GM12878 (cell line): ENCODE data around the gene SEMA3B. TPM values are rescaled to one million over a fixed set of nuclear protein-coding genes. Genes with fewer than 3 reads are reported as not detected.

ENCODE experiments used
- ATAC-seq: fragments of 200-7000 bp; cut with Tn5 transposase; 3 replicates; pipeline ENCODE4 v1.9.1; 2020; ENCODE audit warnings: mild to moderate bottlenecking, moderate library complexity
- BruUV-seq: library from RNA; stranded (reverse); fragments of 400-500 nt; replicated peaks from 2 replicates; lab custom pipeline; 2021; lab: Mats Ljungman, UMichigan
- CTCF ChIA-PET: fragments of 300-600 bp; sonication (Branson Sonifier 250); formaldehyde crosslinking; extraction: SDS; loops from one replicate; lab custom pipeline; 2021; ENCODE audit warnings: inconsistent platforms; lab: Yijun Ruan, JAX
- POLR2A ChIA-PET: fragments of 350-600 bp; formaldehyde crosslinking; extraction: SDS; loops from one replicate; lab custom pipeline; 2021; ENCODE audit warnings: inconsistent platforms; lab: Charles Lee
- RAD21 ChIA-PET: fragments of 300-600 bp; sonication (Branson Sonifier 250); formaldehyde crosslinking; loops from one replicate; lab custom pipeline; 2023; ENCODE audit warnings: antibody characterized with exemption; ENCODE audit not compliant: unreplicated experiment; lab: Charles Lee
- SMC1A ChIA-PET: fragments of 300-600 bp; sonication (Branson Sonifier 250); formaldehyde crosslinking; loops from one replicate; lab custom pipeline; 2023; ENCODE audit not compliant: unreplicated experiment, uncharacterized antibody; lab: Charles Lee
- DNase-seq: peaks from one replicate; pipeline ENCODE4 v3.0.0-alpha.2; 2011; ENCODE audit warnings: low read depth, low spot score
- FAIRE-seq: peaks from 3 replicates; lab custom pipeline; 2011; peaks lifted over from hg19 to GRCh38; lab: Jason Lieb, UNC
- H2AFZ ChIP-seq: 2 replicates; pipeline ENCODE4 v1.6.0; 2011; ENCODE audit warnings: low read depth, low read length, control low read depth; ENCODE audit not compliant: control insufficient read depth
- H3K27ac ChIP-seq: 2 replicates; pipeline ENCODE4 v1.5.1; 2011; ENCODE audit warnings: control low read depth; ENCODE audit not compliant: control insufficient read depth, insufficient read depth
- H3K27me3 ChIP-seq, 2 experiments: replicated peaks in 1 of 2; 2 replicates each; pipeline versions ENCODE4 v1.6.0 to v1.6.1; 2011; ENCODE audit warnings: low read length in 1 of 2; ENCODE audit not compliant: control insufficient read depth in 2 of 2, insufficient read depth in 2 of 2
- H3K36me3 ChIP-seq, 2 experiments: 2 replicates each; pipeline ENCODE4 v1.5.1; 2011; ENCODE audit warnings: low read length in 1 of 2; ENCODE audit not compliant: control insufficient read depth in 2 of 2, insufficient read depth in 2 of 2
- H3K4me1 ChIP-seq: 2 replicates; pipeline ENCODE4 v1.6.1; 2011; ENCODE audit warnings: mild to moderate bottlenecking, low read length, moderate library complexity, mixed read lengths; ENCODE audit not compliant: control insufficient read depth, insufficient read depth
- H3K4me2 ChIP-seq: 2 replicates; pipeline ENCODE4 v1.6.0; 2011; ENCODE audit warnings: control low read depth; ENCODE audit not compliant: control insufficient read depth, insufficient read depth
- H3K4me3 ChIP-seq: fragments of 200-600 bp; sonication (generic); 2 replicates; pipeline ENCODE4 v1.5.1; 2016
- H3K79me2 ChIP-seq: 2 replicates; pipeline ENCODE4 v1.6.0; 2011; ENCODE audit warnings: low read length; ENCODE audit not compliant: control insufficient read depth, insufficient read depth
- H3K9ac ChIP-seq: 2 replicates; pipeline ENCODE4 v1.8.0; 2011; ENCODE audit warnings: low read length, control low read depth, mixed read lengths; ENCODE audit not compliant: control insufficient read depth, insufficient read depth
- H3K9me3 ChIP-seq: replicated peaks from 3 replicates; pipeline ENCODE4 v1.5.1; 2011; ENCODE audit warnings: mild to moderate bottlenecking, low read length; ENCODE audit not compliant: control insufficient read depth, insufficient read depth
- H4K20me1 ChIP-seq: 2 replicates; pipeline ENCODE4 v1.6.0; 2011; ENCODE audit not compliant: control insufficient read depth, insufficient read depth
- CEBPZ ChIP-seq: fragments of 150-350 bp; IDR thresholded peaks from 2 replicates; pipeline ENCODE4 v1.6.1; 2016; ENCODE audit warnings: low read depth, low read length
- EP300 ChIP-seq, 2 experiments: fragments of 150-350 bp in 1 of 2; IDR thresholded peaks; 2 replicates each; pipeline ENCODE4 v1.6.1; 2011 to 2012; ENCODE audit warnings: low read depth in 2 of 2, low read length in 2 of 2, borderline replicate concordance in 1 of 2, improper control_type of control experiment in 1 of 2, inconsistent platforms in 1 of 2; ENCODE audit not compliant: control insufficient read depth in 1 of 2
- HDAC6 ChIP-seq: fragments of 200-600 bp; sonication (generic); IDR thresholded peaks from one replicate; pipeline ENCODE4 v1.8.0; 2017; ENCODE audit warnings: antibody characterized with exemption; ENCODE audit not compliant: unreplicated experiment
- NFYB ChIP-seq: IDR thresholded peaks from 2 replicates; pipeline ENCODE4 v1.6.1; 2011; ENCODE audit warnings: low read depth, mild to moderate bottlenecking, low read length, improper control_type of control experiment, moderate library complexity; ENCODE audit not compliant: insufficient read depth
- NR2C1 ChIP-seq: fragments of 450-650 bp; IDR thresholded peaks from 2 replicates; pipeline ENCODE4 v1.6.1; 2017; ENCODE audit warnings: antibody characterized with exemption, mild to moderate bottlenecking, moderate library complexity
- RUNX3 ChIP-seq: IDR thresholded peaks from 2 replicates; pipeline ENCODE4 v1.6.1; 2012; ENCODE audit warnings: low read length, inconsistent platforms
- STAT3 ChIP-seq: IDR thresholded peaks from 2 replicates; pipeline ENCODE4 v1.6.1; 2011; ENCODE audit warnings: low read depth, low read length, improper control_type of control experiment
- TBL1XR1 ChIP-seq: IDR thresholded peaks from 2 replicates; pipeline ENCODE4 v1.6.1; 2012; ENCODE audit warnings: low read depth, low read length, improper control_type of control experiment
- WGBS: methylation state at CpG from one replicate; pipeline ENCODE4 v1.1.6; 2016; ENCODE audit warnings: low lambda C conversion rate; ENCODE audit not compliant: insufficient replicate concordance, insufficient coverage; ENCODE audit errors: missing lambda C conversion rate; 5-methylcytosine and 5-hydroxymethylcytosine counted together
- in situ Hi-C: fragments of 300-500 bp; cut with MboI; formaldehyde crosslinking; loops from 9 replicates; pipeline ENCODE4 v1.14.3; 2018; ENCODE audit warnings: mixed read lengths
- intact Hi-C: fragments of 100-400 bp; cut with micrococcal nuclease; formaldehyde crosslinking; loops from one replicate; pipeline ENCODE4 v1.14.2; 2022; ENCODE audit not compliant: unreplicated experiment
- polyA plus RNA-seq, 11 experiments: library from polyadenylated mRNA; depleted of rRNA in 4 of 11; unstranded in 6 of 11; stranded (reverse) in 5 of 11; fragments of >200 nt; fragmentation: Nextera tagmentation in 4 of 11; fragmentation: Illumina TruSeq in 1 of 11; extraction: Ambion mirVana in 4 of 11; extraction: Trizol in 1 of 11; gene quantifications; 1 replicate in 1 of 11; 2 replicates in 10 of 11; pipeline versions ENCODE4 v1.2.1 to v1.2.3, GENCODE V29; 2011 to 2016; ENCODE audit warnings: inconsistent platforms in 2 of 11, missing spikeins in 2 of 11, low read depth in 1 of 11
- total RNA-seq, 4 experiments: library from RNA; depleted of rRNA in 3 of 4; stranded (reverse); fragments of >200 nt in 3 of 4; fragmentation: Illumina TruSeq in 1 of 4; extraction: Trizol in 1 of 4; gene quantifications; 2 replicates each; pipeline versions ENCODE4 v1.2.1 to v1.2.3, GENCODE V29; 2013 to 2021
- TF ChIP-seq, protein P1 (sequence below): fragments of 450-650 bp; formaldehyde crosslinking; IDR thresholded peaks from 2 replicates; pipeline ENCODE4 v1.4.0; 2022; ENCODE audit warnings: mild to moderate bottlenecking, moderate library complexity
- TF ChIP-seq, protein P2 (sequence below): fragments of 450-650 bp; IDR thresholded peaks from 2 replicates; pipeline ENCODE4 v1.6.1; 2016; ENCODE audit warnings: mild to moderate bottlenecking

SEMA3B gene
- total and polyA plus RNA-seq, 10 of the 15 experiments (the other 5 are each of a cell fraction or from before 2014, with no cell fraction given), result 0.06 to 0.59 (median 0.14) TPM; not detected in 2

DNA sequence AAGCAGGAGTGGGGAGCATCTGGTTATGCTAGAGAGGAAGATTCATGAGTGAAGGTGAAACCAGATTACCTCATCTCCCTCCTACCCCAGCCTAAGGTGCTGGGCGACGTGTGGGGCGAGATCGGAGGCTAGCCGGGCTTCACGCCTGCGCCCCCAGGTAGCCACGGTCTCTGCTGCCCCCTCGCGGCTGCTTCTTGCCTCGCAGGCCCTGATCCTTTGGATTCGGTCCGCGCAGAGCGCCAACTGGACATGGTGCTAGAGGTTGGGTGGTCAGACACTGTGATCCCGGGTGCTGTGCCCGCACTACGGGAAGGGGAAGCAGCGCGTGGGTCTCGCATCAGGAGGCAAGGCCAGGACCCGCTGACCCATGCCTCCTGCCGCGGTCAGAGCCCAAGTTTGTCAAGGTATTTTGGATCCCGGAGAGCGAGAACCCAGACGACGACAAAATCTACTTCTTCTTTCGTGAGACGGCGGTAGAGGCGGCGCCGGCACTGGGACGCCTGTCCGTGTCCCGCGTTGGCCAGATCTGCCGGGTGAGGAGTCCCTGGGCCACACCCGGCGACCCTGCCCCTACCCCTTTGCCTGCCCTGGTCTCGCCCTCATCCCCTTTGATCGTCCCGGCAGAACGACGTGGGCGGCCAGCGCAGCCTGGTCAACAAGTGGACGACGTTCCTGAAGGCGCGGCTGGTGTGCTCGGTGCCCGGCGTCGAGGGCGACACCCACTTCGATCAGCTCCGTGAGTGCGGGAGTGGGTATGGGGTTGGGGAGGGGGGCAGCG is 4.2 kb downstream of the SEMA3B start (continued):
- no peak for TF ChIP-seq EP300 (IDR thresholded peaks at IDR 0.05; ENCODE audit: borderline replicate concordance in 1 of 2, control insufficient read depth in 1 of 2, low read depth in 2 of 2, low read length in 2 of 2)
- TF ChIP-seq, all 136 proteins: peak for 27

DNA sequence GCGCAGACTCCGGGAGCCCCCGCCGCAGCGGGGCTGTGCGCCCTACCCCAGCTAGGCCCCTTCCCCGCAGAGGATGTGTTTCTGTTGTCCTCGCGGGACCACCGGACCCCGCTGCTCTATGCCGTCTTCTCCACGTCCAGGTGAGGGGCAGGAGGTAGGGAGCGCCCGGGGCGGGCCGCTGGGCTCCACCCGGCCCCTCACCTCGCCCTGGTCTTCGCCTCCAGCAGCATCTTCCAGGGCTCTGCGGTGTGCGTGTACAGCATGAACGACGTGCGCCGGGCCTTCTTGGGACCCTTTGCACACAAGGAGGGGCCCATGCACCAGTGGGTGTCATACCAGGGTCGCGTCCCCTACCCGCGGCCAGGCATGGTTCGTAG is 4.7 kb downstream of the SEMA3B start:
- ChIA-PET POLR2A (no interaction called here), RAD21 (interaction anchor here (0.6 to 3.5 kb wide), 2 partner anchors 47 to 1211 kb away, joined by 3 to 23 read pairs; no protein-coding TSS in a partner anchor), SMC1A (no interaction called here), CTCF (interaction anchor here (3.1 kb wide), 1 partner anchor 14 kb away, joined by 12 read pairs; no protein-coding TSS in a partner anchor)
- Histone ChIP-seq H3K4me2 (no peak overlapping the region; the same call in 1 of the 2 replicates), H2AFZ (no peak overlapping the region), H3K79me2 (no peaks in the 10 kb centered on the region), H3K9me3 (no peaks in the 10 kb centered on the region), H3K9ac (no peak overlapping the region), H4K20me1 (no peaks in the 10 kb centered on the region), H3K27me3 (peaks cover 7 to 8% of the 10 kb centered on the region in 2 experiments; a peak in 3 of 4 replicates), H3K4me3 (no peak overlapping the region), H3K36me3 (no peaks in the 10 kb centered on the region), H3K4me1 (peaks cover 6% of the 10 kb centered on the region), H3K27ac (no peak overlapping the region)
- intact Hi-C loops, result loop anchor here (1.0 to 2.0 kb wide), 5 partner anchors 27 to 152 kb away; no protein-coding TSS in a partner anchor
- in situ Hi-C loops, result loop anchor here (5.0 kb wide), 2 partner anchors 76 to 151 kb away; no protein-coding TSS in a partner anchor
- BruUV-seq, result no TSS peak
- ATAC-seq, result no peak
- no peak for FAIRE-seq
- DNase-seq, result no peak
- 51% methylated on average over 31 of the region's 31 CpGs for WGBS
- TF ChIP-seq, protein P1, sequence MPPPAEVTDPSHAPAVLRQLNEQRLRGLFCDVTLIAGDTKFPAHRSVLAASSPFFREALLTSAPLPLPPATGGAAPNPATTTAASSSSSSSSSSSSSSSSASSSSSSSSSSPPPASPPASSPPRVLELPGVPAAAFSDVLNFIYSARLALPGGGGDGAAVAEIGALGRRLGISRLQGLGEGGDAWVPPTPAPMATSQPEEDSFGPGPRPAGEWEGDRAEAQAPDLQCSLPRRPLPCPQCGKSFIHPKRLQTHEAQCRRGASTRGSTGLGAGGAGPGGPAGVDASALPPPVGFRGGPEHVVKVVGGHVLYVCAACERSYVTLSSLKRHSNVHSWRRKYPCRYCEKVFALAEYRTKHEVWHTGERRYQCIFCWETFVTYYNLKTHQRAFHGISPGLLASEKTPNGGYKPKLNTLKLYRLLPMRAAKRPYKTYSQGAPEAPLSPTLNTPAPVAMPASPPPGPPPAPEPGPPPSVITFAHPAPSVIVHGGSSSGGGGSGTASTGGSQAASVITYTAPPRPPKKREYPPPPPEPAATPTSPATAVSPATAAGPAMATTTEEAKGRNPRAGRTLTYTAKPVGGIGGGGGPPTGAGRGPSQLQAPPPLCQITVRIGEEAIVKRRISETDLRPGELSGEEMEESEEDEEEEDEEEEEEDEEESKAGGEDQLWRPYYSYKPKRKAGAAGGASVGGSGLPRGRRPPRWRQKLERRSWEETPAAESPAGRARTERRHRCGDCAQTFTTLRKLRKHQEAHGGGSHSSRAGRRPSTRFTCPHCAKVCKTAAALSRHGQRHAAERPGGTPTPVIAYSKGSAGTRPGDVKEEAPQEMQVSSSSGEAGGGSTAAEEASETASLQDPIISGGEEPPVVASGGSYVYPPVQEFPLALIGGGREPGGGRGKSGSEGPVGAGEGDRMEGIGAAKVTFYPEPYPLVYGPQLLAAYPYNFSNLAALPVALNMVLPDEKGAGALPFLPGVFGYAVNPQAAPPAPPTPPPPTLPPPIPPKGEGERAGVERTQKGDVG (CRISPR knock-in tag), result no peak
- no peak for TF ChIP-seq NFYB
- TF ChIP-seq STAT3, result no peak
- TF ChIP-seq TBL1XR1, result no peak
- TF ChIP-seq NR2C1, result no peak
- no peak for TF ChIP-seq HDAC6
- no peak for TF ChIP-seq CEBPZ
- TF ChIP-seq, protein P2, sequence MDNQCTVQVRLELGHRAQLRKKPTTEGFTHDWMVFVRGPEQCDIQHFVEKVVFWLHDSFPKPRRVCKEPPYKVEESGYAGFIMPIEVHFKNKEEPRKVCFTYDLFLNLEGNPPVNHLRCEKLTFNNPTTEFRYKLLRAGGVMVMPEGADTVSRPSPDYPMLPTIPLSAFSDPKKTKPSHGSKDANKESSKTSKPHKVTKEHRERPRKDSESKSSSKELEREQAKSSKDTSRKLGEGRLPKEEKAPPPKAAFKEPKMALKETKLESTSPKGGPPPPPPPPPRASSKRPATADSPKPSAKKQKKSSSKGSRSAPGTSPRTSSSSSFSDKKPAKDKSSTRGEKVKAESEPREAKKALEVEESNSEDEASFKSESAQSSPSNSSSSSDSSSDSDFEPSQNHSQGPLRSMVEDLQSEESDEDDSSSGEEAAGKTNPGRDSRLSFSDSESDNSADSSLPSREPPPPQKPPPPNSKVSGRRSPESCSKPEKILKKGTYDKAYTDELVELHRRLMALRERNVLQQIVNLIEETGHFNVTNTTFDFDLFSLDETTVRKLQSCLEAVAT, result no peak
- no peak for TF ChIP-seq RUNX3
